NB4 (cell line): ENCODE measurements around the gene ZNF621.

Experiments used
- DNase-seq: peaks from one replicate; pipeline ENCODE4 v3.0.0; 2010; ENCODE audit warnings: low read depth
- H3K4me3 ChIP-seq: one replicate; pipeline ENCODE4 v1.5.1; 2011; ENCODE audit warnings: mild to moderate bottlenecking, low read depth, low read length, moderate library complexity
- CTCF ChIP-seq: IDR thresholded peaks from one replicate; pipeline ENCODE4 v1.5.1; 2012; ENCODE audit warnings: low read depth, low read length
- MAX ChIP-seq: IDR thresholded peaks from 2 replicates; pipeline ENCODE4 v1.6.1; 2011; ENCODE audit warnings: low read depth, low read length
- MYC ChIP-seq: IDR thresholded peaks from 2 replicates; pipeline ENCODE4 v1.6.1; 2011; ENCODE audit warnings: low read depth, low read length
- POLR2A ChIP-seq: IDR thresholded peaks from 2 replicates; pipeline ENCODE4 v1.6.1; 2011; ENCODE audit warnings: mild to moderate bottlenecking; ENCODE audit not compliant: insufficient read length; ENCODE audit errors: extremely low read depth

Gene ZNF621

GRCh38 chr3:40524568-40525285, at the start of gene ZNF621:
ZNF621 (plus strand) TSS chr3:40524960; CDS start chr3:40525841, 881 bp downstream.
- peak within 1 kb of the TSS; percentile 90 for H3K4me3 ChIP-seq
- peak; percentile 89 for DNase-seq
- TF ChIP-seq MAX (peak; percentile 75), MYC (peak; percentile 57; the same call in 1 of the 2 replicates), POLR2A (peak; percentile 87), CTCF (no peak)

- peak; percentile 76 for DNase-seq
- TF ChIP-seq MYC (no peak), POLR2A (peak; percentile 27), MAX (no peak), CTCF (no peak)
- peak within 1 kb of the TSS; percentile 88 for H3K4me3 ChIP-seq
Measured at GRCh38 chr3:40476478-40477470, 48.0 kb upstream of the ZNF621 start, which contains the start of gene ZNF619. ZNF619 (plus strand) TSS chr3:40477122; CDS start chr3:40477980, 858 bp downstream.

GRCh38 chr3:40477666-40478065, 47.1 kb upstream of the ZNF621 start:
- peak overlapping the region; percentile 88 for H3K4me3 ChIP-seq
- peak; percentile 41 for DNase-seq
- no peak for TF ChIP-seq MAX
- no peak for TF ChIP-seq POLR2A
- TF ChIP-seq CTCF, result no peak
- no peak for TF ChIP-seq MYC

GRCh38 chr3:40487172-40487571, 37.6 kb upstream of the ZNF621 start:
- no peak for DNase-seq
- no peak overlapping the region for H3K4me3 ChIP-seq
- TF ChIP-seq MYC (no peak), MAX (no peak), CTCF (no peak), POLR2A (no peak)

- H3K4me3 ChIP-seq, result no peak overlapping the region
- TF ChIP-seq POLR2A, result no peak
- TF ChIP-seq MYC, result no peak
- TF ChIP-seq CTCF, result no peak
- TF ChIP-seq MAX, result no peak
- no peak for DNase-seq
Measured at GRCh38 chr3:40490916-40491315, 33.8 kb upstream of the ZNF621 start.
